ENCODE data around the gene TMEM117.
A peak's percentile ranks its signal among the peaks of the same experiment; 100 is the strongest.

TMEM117 gene

DNA sequence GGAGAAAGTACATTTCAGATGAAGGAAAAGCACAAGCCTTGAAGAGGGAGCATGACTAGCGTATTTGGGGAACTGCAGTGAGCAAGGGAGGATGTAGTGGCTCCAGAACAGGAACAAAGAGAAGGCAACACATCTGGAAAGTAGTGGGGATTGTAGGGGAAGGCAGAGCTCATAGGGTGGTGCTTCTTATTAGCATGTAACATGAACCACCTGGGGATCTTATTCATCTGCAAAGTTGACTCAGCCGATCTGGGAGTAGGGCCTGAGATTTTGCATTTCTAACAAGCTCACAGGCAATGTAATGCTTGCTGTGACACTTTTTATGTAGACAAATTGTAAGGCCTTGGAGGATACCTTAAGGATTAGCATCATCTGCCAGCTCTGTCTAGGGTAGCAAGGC is 592.9 kb downstream of the TMEM117 start:
- Histone ChIP-seq H3K9ac (ENCODE audit: low read length) (no peak overlapping the region), H3K9me3 (ENCODE audit: insufficient read depth, low read length) (peaks cover 6% of the 10 kb centered on the region; the same call in 1 of the 2 replicates), H4K20me1 (ENCODE audit: insufficient read depth, low read length) (no peaks in the 10 kb centered on the region), H3K4me1 (ENCODE audit: low read length) (peaks cover 52% of the 10 kb centered on the region), H2AFZ (ENCODE audit: low read depth, low read length) (no peak overlapping the region), H3K27ac (ENCODE audit: low read length) (peak overlapping the region; percentile 42), H3K4me3 (ENCODE audit: low read length) (peak overlapping the region; percentile 33), H3K79me2 (ENCODE audit: low read length) (no peaks in the 10 kb centered on the region), H3K36me3 (replicated peaks; ENCODE audit: low read depth, low read length) (no peaks in the 10 kb centered on the region), H3K27me3 (ENCODE audit: low read depth, low read length) (peaks cover 44% of the 10 kb centered on the region), H3K4me2 (ENCODE audit: low read length) (peak overlapping the region; percentile 75)
- TF ChIP-seq CTCF (IDR thresholded peaks at IDR 0.05; ENCODE audit: low read depth, low read length) (no peak), EZH2phosphoT487 (IDR thresholded peaks at IDR 0.05; ENCODE audit: low read depth) (no peak)

- Histone ChIP-seq H3K79me2 (ENCODE audit: low read length) (no peaks in the 10 kb centered on the region), H3K9me3 (ENCODE audit: insufficient read depth, low read length) (no peaks in the 10 kb centered on the region), H3K4me1 (ENCODE audit: low read length) (peaks cover 54% of the 10 kb centered on the region), H3K27me3 (ENCODE audit: low read depth, low read length) (peaks cover 52% of the 10 kb centered on the region), H4K20me1 (ENCODE audit: insufficient read depth, low read length) (no peaks in the 10 kb centered on the region), H3K4me3 (ENCODE audit: low read length) (peak overlapping the region; percentile 57), H3K9ac (ENCODE audit: low read length) (peak overlapping the region; percentile 21; the same call in 1 of the 2 replicates), H2AFZ (ENCODE audit: low read depth, low read length) (no peak overlapping the region), H3K27ac (ENCODE audit: low read length) (peak overlapping the region; percentile 54), H3K4me2 (ENCODE audit: low read length) (peak overlapping the region; percentile 77), H3K36me3 (replicated peaks; ENCODE audit: low read depth, low read length) (no peaks in the 10 kb centered on the region)
- TF ChIP-seq CTCF (IDR thresholded peaks at IDR 0.05; ENCODE audit: low read depth, low read length) (no peak), EZH2phosphoT487 (IDR thresholded peaks at IDR 0.05; ENCODE audit: low read depth) (no peak)
Observed at GRCh38 chr12:44431647-44432343, 595.9 kb downstream of the TMEM117 start.

DNA sequence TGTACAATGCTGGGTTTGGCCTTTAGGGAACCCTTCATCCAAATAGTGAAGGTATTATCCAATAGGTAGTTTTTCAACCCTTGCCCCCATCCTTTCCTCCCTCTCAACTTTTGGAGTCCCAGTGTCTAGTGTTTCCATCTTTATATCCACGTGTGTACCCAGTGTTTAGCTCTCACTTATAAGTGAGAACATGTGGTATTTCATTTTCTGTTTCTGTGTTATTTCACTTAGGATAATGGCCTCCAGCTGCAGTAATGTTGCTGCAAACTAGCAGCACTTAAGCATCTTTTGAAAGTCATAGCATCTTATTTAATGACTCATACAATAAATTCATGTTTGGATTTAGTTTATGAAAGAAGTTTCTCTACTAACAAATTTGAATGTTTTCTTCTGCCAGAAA is 597.8 kb downstream of the TMEM117 start:
- H3K9me3 ChIP-seq (ENCODE audit: insufficient read depth, low read length) = no peaks in the 10 kb centered on the region
- TF ChIP-seq EZH2phosphoT487 (IDR thresholded peaks at IDR 0.05; ENCODE audit: low read depth) (no peak), CTCF (IDR thresholded peaks at IDR 0.05; ENCODE audit: low read depth, low read length) (no peak)
- H3K4me3 ChIP-seq (ENCODE audit: low read length) = no peak overlapping the region
- H3K9ac ChIP-seq (ENCODE audit: low read length) = no peak overlapping the region
- no peaks in the 10 kb centered on the region for H3K79me2 ChIP-seq (ENCODE audit: low read length)
- peaks cover 48% of the 10 kb centered on the region for H3K4me1 ChIP-seq (ENCODE audit: low read length)
- no peak overlapping the region for H2AFZ ChIP-seq (ENCODE audit: low read depth, low read length)
- no peak overlapping the region for H3K4me2 ChIP-seq (ENCODE audit: low read length)
- H3K36me3 ChIP-seq (replicated peaks; ENCODE audit: low read depth, low read length) = no peaks in the 10 kb centered on the region
- H3K27me3 ChIP-seq (ENCODE audit: low read depth, low read length) = peaks cover 38% of the 10 kb centered on the region
- no peak overlapping the region for H3K27ac ChIP-seq (ENCODE audit: low read length)
- H4K20me1 ChIP-seq (ENCODE audit: insufficient read depth, low read length) = no peaks in the 10 kb centered on the region

GRCh38 chr12:44436756-44437155 is 600.9 kb downstream of the TMEM117 start:
- H3K79me2 ChIP-seq (ENCODE audit: low read length) = no peaks in the 10 kb centered on the region
- TF ChIP-seq EZH2phosphoT487 (IDR thresholded peaks at IDR 0.05; ENCODE audit: low read depth) = no peak
- TF ChIP-seq CTCF (IDR thresholded peaks at IDR 0.05; ENCODE audit: low read depth, low read length) = no peak
- no peak overlapping the region for H3K4me3 ChIP-seq (ENCODE audit: low read length)
- no peak overlapping the region for H2AFZ ChIP-seq (ENCODE audit: low read depth, low read length)
- no peaks in the 10 kb centered on the region for H3K9me3 ChIP-seq (ENCODE audit: insufficient read depth, low read length)
- H4K20me1 ChIP-seq (ENCODE audit: insufficient read depth, low read length) = no peaks in the 10 kb centered on the region
- H3K4me1 ChIP-seq (ENCODE audit: low read length) = peaks cover 37% of the 10 kb centered on the region
- no peaks in the 10 kb centered on the region for H3K36me3 ChIP-seq (replicated peaks; ENCODE audit: low read depth, low read length)
- peaks cover 24% of the 10 kb centered on the region; the same call in 1 of the 2 replicates for H3K27me3 ChIP-seq (ENCODE audit: low read depth, low read length)
- H3K27ac ChIP-seq (ENCODE audit: low read length) = no peak overlapping the region
- H3K4me2 ChIP-seq (ENCODE audit: low read length) = no peak overlapping the region
- no peak overlapping the region for H3K9ac ChIP-seq (ENCODE audit: low read length)
